PC-3 (cell line): ENCODE data around the gene LIN7B.

Experiments
- EZH2 ChIP-seq: fragments of 300-600 bp; sonication (generic); IDR thresholded peaks from one replicate; pipeline ENCODE4 v1.6.1; 2017; ENCODE audit warnings: antibody characterized with exemption, mild to moderate bottlenecking, low read length; ENCODE audit not compliant: unreplicated experiment
- EZH2phosphoT487 ChIP-seq: fragments of 300-600 bp; sonication (generic); IDR thresholded peaks from 2 replicates; pipeline ENCODE4 v1.6.1; 2018; ENCODE audit warnings: mild to moderate bottlenecking, antibody characterized with exemption, low read length, borderline replicate concordance
- TF ChIP-seq, protein P1 (sequence below): fragments of 300-600 bp; sonication (generic); conservative IDR thresholded peaks from 2 replicates; pipeline ENCODE4 v1.5.1; 2017; ENCODE audit warnings: antibody characterized with exemption, low read depth, mild to moderate bottlenecking, low read length

GRCh38 chr19:49127674-49128544 is 13.7 kb downstream of the LIN7B start:
- TF ChIP-seq, protein P1, sequence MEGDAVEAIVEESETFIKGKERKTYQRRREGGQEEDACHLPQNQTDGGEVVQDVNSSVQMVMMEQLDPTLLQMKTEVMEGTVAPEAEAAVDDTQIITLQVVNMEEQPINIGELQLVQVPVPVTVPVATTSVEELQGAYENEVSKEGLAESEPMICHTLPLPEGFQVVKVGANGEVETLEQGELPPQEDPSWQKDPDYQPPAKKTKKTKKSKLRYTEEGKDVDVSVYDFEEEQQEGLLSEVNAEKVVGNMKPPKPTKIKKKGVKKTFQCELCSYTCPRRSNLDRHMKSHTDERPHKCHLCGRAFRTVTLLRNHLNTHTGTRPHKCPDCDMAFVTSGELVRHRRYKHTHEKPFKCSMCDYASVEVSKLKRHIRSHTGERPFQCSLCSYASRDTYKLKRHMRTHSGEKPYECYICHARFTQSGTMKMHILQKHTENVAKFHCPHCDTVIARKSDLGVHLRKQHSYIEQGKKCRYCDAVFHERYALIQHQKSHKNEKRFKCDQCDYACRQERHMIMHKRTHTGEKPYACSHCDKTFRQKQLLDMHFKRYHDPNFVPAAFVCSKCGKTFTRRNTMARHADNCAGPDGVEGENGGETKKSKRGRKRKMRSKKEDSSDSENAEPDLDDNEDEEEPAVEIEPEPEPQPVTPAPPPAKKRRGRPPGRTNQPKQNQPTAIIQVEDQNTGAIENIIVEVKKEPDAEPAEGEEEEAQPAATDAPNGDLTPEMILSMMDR: no peak
- TF ChIP-seq EZH2 (no peak), EZH2phosphoT487 (no peak)
